PC-9 (cell line): Measurements from ENCODE around the gene PANK2.

Experiments
- EZH2 ChIP-seq: fragments of 200-600 bp; sonication (generic); IDR thresholded peaks from 2 replicates; pipeline ENCODE4 v1.8.0; 2017; ENCODE audit warnings: antibody characterized with exemption, low read depth
- TF ChIP-seq, protein P1 (sequence below): fragments of 200-600 bp; sonication (generic); conservative IDR thresholded peaks from 2 replicates; pipeline ENCODE4 v1.6.1; 2017; ENCODE audit warnings: mixed run types, antibody characterized with exemption, mild to moderate bottlenecking, moderate library complexity

- TF ChIP-seq, protein P1, sequence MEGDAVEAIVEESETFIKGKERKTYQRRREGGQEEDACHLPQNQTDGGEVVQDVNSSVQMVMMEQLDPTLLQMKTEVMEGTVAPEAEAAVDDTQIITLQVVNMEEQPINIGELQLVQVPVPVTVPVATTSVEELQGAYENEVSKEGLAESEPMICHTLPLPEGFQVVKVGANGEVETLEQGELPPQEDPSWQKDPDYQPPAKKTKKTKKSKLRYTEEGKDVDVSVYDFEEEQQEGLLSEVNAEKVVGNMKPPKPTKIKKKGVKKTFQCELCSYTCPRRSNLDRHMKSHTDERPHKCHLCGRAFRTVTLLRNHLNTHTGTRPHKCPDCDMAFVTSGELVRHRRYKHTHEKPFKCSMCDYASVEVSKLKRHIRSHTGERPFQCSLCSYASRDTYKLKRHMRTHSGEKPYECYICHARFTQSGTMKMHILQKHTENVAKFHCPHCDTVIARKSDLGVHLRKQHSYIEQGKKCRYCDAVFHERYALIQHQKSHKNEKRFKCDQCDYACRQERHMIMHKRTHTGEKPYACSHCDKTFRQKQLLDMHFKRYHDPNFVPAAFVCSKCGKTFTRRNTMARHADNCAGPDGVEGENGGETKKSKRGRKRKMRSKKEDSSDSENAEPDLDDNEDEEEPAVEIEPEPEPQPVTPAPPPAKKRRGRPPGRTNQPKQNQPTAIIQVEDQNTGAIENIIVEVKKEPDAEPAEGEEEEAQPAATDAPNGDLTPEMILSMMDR = no peak
- no peak for TF ChIP-seq EZH2
These were observed 2.1 kb downstream of the PANK2 start for GRCh38 chr20:3890999-3891929.
